ENCODE measurements around the gene NOP14.

DNA sequence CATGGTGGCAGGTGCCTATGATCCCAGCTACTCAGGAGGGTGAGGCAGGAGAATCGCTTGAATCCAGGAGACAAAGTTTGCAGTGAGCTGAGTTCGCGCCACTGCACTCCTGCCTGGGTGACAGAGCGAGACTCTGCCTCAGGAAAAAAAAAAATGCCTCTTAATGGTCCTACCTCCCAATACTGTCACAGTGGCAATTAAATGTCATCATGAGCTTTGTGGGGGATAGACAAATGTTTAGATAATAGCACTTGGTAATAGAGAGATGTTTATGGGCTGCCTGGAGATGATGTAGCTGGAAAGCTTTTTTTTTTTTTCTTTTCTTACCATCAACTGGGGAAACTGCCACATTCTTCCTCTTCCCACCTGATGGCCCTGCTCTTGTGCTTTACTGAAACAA, 33.2 kb upstream of the NOP14 start:
- TF ChIP-seq, protein P1, sequence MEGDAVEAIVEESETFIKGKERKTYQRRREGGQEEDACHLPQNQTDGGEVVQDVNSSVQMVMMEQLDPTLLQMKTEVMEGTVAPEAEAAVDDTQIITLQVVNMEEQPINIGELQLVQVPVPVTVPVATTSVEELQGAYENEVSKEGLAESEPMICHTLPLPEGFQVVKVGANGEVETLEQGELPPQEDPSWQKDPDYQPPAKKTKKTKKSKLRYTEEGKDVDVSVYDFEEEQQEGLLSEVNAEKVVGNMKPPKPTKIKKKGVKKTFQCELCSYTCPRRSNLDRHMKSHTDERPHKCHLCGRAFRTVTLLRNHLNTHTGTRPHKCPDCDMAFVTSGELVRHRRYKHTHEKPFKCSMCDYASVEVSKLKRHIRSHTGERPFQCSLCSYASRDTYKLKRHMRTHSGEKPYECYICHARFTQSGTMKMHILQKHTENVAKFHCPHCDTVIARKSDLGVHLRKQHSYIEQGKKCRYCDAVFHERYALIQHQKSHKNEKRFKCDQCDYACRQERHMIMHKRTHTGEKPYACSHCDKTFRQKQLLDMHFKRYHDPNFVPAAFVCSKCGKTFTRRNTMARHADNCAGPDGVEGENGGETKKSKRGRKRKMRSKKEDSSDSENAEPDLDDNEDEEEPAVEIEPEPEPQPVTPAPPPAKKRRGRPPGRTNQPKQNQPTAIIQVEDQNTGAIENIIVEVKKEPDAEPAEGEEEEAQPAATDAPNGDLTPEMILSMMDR (conservative IDR thresholded peaks at IDR 0.05; ENCODE audit: low read depth in 2 of 2): no peak
- TF ChIP-seq EZH2 (IDR thresholded peaks at IDR 0.05; ENCODE audit: low read depth, unreplicated experiment) (no peak), CREB1 (CRISPR knock-in tag; IDR thresholded peaks at IDR 0.05; ENCODE audit: low read depth) (no peak)
- TF ChIP-seq, protein P2, sequence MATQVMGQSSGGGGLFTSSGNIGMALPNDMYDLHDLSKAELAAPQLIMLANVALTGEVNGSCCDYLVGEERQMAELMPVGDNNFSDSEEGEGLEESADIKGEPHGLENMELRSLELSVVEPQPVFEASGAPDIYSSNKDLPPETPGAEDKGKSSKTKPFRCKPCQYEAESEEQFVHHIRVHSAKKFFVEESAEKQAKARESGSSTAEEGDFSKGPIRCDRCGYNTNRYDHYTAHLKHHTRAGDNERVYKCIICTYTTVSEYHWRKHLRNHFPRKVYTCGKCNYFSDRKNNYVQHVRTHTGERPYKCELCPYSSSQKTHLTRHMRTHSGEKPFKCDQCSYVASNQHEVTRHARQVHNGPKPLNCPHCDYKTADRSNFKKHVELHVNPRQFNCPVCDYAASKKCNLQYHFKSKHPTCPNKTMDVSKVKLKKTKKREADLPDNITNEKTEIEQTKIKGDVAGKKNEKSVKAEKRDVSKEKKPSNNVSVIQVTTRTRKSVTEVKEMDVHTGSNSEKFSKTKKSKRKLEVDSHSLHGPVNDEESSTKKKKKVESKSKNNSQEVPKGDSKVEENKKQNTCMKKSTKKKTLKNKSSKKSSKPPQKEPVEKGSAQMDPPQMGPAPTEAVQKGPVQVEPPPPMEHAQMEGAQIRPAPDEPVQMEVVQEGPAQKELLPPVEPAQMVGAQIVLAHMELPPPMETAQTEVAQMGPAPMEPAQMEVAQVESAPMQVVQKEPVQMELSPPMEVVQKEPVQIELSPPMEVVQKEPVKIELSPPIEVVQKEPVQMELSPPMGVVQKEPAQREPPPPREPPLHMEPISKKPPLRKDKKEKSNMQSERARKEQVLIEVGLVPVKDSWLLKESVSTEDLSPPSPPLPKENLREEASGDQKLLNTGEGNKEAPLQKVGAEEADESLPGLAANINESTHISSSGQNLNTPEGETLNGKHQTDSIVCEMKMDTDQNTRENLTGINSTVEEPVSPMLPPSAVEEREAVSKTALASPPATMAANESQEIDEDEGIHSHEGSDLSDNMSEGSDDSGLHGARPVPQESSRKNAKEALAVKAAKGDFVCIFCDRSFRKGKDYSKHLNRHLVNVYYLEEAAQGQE (IDR thresholded peaks at IDR 0.05; ENCODE audit: unreplicated experiment): no peak
- TF ChIP-seq, protein P3, sequence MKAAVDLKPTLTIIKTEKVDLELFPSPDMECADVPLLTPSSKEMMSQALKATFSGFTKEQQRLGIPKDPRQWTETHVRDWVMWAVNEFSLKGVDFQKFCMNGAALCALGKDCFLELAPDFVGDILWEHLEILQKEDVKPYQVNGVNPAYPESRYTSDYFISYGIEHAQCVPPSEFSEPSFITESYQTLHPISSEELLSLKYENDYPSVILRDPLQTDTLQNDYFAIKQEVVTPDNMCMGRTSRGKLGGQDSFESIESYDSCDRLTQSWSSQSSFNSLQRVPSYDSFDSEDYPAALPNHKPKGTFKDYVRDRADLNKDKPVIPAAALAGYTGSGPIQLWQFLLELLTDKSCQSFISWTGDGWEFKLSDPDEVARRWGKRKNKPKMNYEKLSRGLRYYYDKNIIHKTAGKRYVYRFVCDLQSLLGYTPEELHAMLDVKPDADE (IDR thresholded peaks at IDR 0.05): no peak

Data from GM23338 (cell line).